OCI-LY7 (cell line): ENCODE data around the gene LIG3. TPM values are rescaled to one million over a fixed set of nuclear protein-coding genes. Genes with fewer than 3 reads are reported as not detected.

Experiments
- BruUV-seq: library from RNA; stranded (reverse); fragments of 400-500 nt; replicated peaks from 2 replicates; lab custom pipeline; 2021; lab: Mats Ljungman, UMichigan
- CTCF ChIA-PET: fragments of 300-600 bp; sonication (Branson Sonifier 250); formaldehyde crosslinking; loops from one replicate; lab custom pipeline; 2022; ENCODE audit warnings: antibody characterized with exemption; ENCODE audit not compliant: unreplicated experiment; lab: Charles Lee
- POLR2A ChIA-PET: fragments of 300-600 bp; sonication (Branson Sonifier 250); formaldehyde crosslinking; loops from one replicate; lab custom pipeline; 2022; ENCODE audit warnings: antibody characterized with exemption; lab: Charles Lee
- DNase-seq: peaks from one replicate; pipeline ENCODE4 v3.0.0-alpha.2; 2015; ENCODE audit warnings: low spot score
- H2AFZ ChIP-seq: fragments of 200-600 bp; sonication (generic), shearing (Covaris generic); 2 replicates; pipeline ENCODE4 v1.6.1; 2014; ENCODE audit warnings: mild to moderate bottlenecking, antibody characterized with exemption, low read length, moderate library complexity
- H3K27ac ChIP-seq: fragments of 200-600 bp; sonication (generic); 2 replicates; pipeline ENCODE4 v1.5.1; 2014; ENCODE audit warnings: mixed run types, low read depth, mild to moderate bottlenecking, moderate library complexity, low read length, inconsistent platforms; ENCODE audit not compliant: poor library complexity, severe bottlenecking
- H3K36me3 ChIP-seq: fragments of 200-600 bp; sonication (generic); 2 replicates; pipeline ENCODE4 v1.6.1; 2014; ENCODE audit warnings: mild to moderate bottlenecking, antibody characterized with exemption, low read length, moderate library complexity, mixed read lengths; ENCODE audit not compliant: insufficient read depth
- H3K4me1 ChIP-seq: fragments of 200-600 bp; sonication (generic); 2 replicates; pipeline ENCODE4 v1.5.1; 2014; ENCODE audit warnings: mild to moderate bottlenecking, low read length; ENCODE audit not compliant: insufficient read depth, poor library complexity, severe bottlenecking
- H3K4me2 ChIP-seq: fragments of 200-600 bp; sonication (generic); 2 replicates; pipeline ENCODE4 v1.6.1; 2014; ENCODE audit warnings: mild to moderate bottlenecking, low read length
- H3K4me3 ChIP-seq: fragments of 200-600 bp; sonication (generic); 2 replicates; pipeline ENCODE4 v1.5.1; 2014; ENCODE audit warnings: mild to moderate bottlenecking, low read depth, low read length; ENCODE audit not compliant: poor library complexity, severe bottlenecking
- H3K79me2 ChIP-seq: fragments of 200-600 bp; sonication (generic); 2 replicates; pipeline ENCODE4 v1.6.1; 2016; ENCODE audit warnings: low read depth, mild to moderate bottlenecking, low read length, moderate library complexity, mixed read lengths; ENCODE audit not compliant: insufficient read depth
- H3K9me2 ChIP-seq: fragments of 200-600 bp; sonication (generic); 2 replicates; pipeline ENCODE4 v1.6.1; 2016; ENCODE audit warnings: mild to moderate bottlenecking, low read length, mixed read lengths; ENCODE audit not compliant: insufficient read depth
- H3K9me3 ChIP-seq: fragments of 200-600 bp; sonication (generic); 2 replicates; pipeline ENCODE4 v1.6.1; 2014; ENCODE audit warnings: mild to moderate bottlenecking, mixed run types, low read length, mixed read lengths
- H4K20me1 ChIP-seq: fragments of 200-600 bp; sonication (generic); 2 replicates; pipeline ENCODE4 v1.6.1; 2014; ENCODE audit warnings: mild to moderate bottlenecking, antibody characterized with exemption, low read length, moderate library complexity, mixed read lengths; ENCODE audit not compliant: insufficient read depth
- CTCF ChIP-seq: fragments of 200-600 bp; sonication (generic); conservative IDR thresholded peaks from 2 replicates; pipeline ENCODE4 v1.5.1; 2014; ENCODE audit warnings: mild to moderate bottlenecking, antibody characterized with exemption, low read length, moderate library complexity, mixed read lengths
- EZH2phosphoT487 ChIP-seq: fragments of 200-600 bp; sonication (generic); IDR thresholded peaks from 2 replicates; pipeline ENCODE4 v1.6.1; 2018; ENCODE audit warnings: low read depth, borderline replicate concordance, mild to moderate bottlenecking, mixed run types, antibody characterized with exemption, low read length, moderate library complexity, mixed read lengths
- intact Hi-C: fragments of 100-400 bp; cut with micrococcal nuclease; formaldehyde crosslinking; loops from one replicate; pipeline ENCODE4 v1.10.0; 2022; ENCODE audit not compliant: unreplicated experiment
- total RNA-seq, 2 experiments: library from RNA; depleted of rRNA in 1 of 2; stranded (reverse); fragments of >200 nt in 1 of 2; shearing (Covaris generic) in 1 of 2; gene quantifications; 2 replicates each; pipeline ENCODE4 v1.2.3, GENCODE V29; 2014 to 2022

LIG3 gene
- total RNA-seq, 2 experiments from 2014 or later = 65.6 to 67.3 TPM

GRCh38 chr17:35050170-35050569 is 69.9 kb downstream of the LIG3 start:
- Histone ChIP-seq H3K4me2 (no peak overlapping the region), H3K9me3 (no peaks in the 10 kb centered on the region), H2AFZ (no peak overlapping the region), H3K9me2 (no peaks in the 10 kb centered on the region), H3K4me1 (peaks cover 16% of the 10 kb centered on the region), H3K4me3 (no peak overlapping the region), H4K20me1 (no peaks in the 10 kb centered on the region), H3K27ac (no peak overlapping the region), H3K79me2 (no peaks in the 10 kb centered on the region), H3K36me3 (no peaks in the 10 kb centered on the region)
- ChIA-PET CTCF (interaction anchor here (1.0 kb wide), 1 partner anchor 28 kb away, joined by 3 read pairs; no protein-coding TSS in a partner anchor), POLR2A (no interaction called here)
- DNase-seq = no peak
- intact Hi-C loops = no loop called here
- BruUV-seq = no TSS peak
- TF ChIP-seq EZH2phosphoT487 = no peak
- TF ChIP-seq CTCF = no peak

GRCh38 chr17:35051183-35051578 is 70.9 kb downstream of the LIG3 start:
- peak; percentile 50 for DNase-seq
- no peaks in the 10 kb centered on the region for H4K20me1 ChIP-seq
- H2AFZ ChIP-seq = peak overlapping the region; percentile 48; the same call in 1 of the 2 replicates
- H3K27ac ChIP-seq = no peak overlapping the region
- TF ChIP-seq CTCF (no peak), EZH2phosphoT487 (no peak)
- POLR2A ChIA-PET = no interaction called here
- CTCF ChIA-PET = no interaction called here
- H3K4me1 ChIP-seq = peaks cover 16% of the 10 kb centered on the region
- BruUV-seq = no TSS peak
- no peaks in the 10 kb centered on the region for H3K36me3 ChIP-seq
- no peaks in the 10 kb centered on the region for H3K9me2 ChIP-seq
- no peak overlapping the region for H3K4me3 ChIP-seq
- intact Hi-C loops = no loop called here
- H3K4me2 ChIP-seq = peak overlapping the region; percentile 36
- H3K79me2 ChIP-seq = no peaks in the 10 kb centered on the region
- H3K9me3 ChIP-seq = no peaks in the 10 kb centered on the region

GRCh38 chr17:35051579-35052240 is 71.4 kb downstream of the LIG3 start:
- DNase-seq = no peak
- intact Hi-C loops = no loop called here
- H3K4me2 ChIP-seq = peak overlapping the region; percentile 36
- CTCF ChIA-PET = no interaction called here
- TF ChIP-seq CTCF (no peak), EZH2phosphoT487 (no peak)
- POLR2A ChIA-PET = no interaction called here
- H4K20me1 ChIP-seq = no peaks in the 10 kb centered on the region
- H3K9me2 ChIP-seq = no peaks in the 10 kb centered on the region
- no TSS peak for BruUV-seq
- H3K9me3 ChIP-seq = no peaks in the 10 kb centered on the region
- no peaks in the 10 kb centered on the region for H3K36me3 ChIP-seq
- peaks cover 16% of the 10 kb centered on the region for H3K4me1 ChIP-seq
- H2AFZ ChIP-seq = peak overlapping the region; percentile 48; the same call in 1 of the 2 replicates
- no peak overlapping the region for H3K4me3 ChIP-seq
- H3K79me2 ChIP-seq = no peaks in the 10 kb centered on the region
- no peak overlapping the region for H3K27ac ChIP-seq
